ENCODE results near the gene FBXL2. TPM values are rescaled to one million over a fixed set of nuclear protein-coding genes. Genes with fewer than 3 reads are reported as not detected.

Gene FBXL2
- total RNA-seq, 1 donor from 2014 or later, result 11.5 TPM

GRCh38 chr3:33430061-33430460, 152.8 kb downstream of the FBXL2 start:
- Mint-ChIP-seq H3K9me3 (ENCODE audit: unreplicated experiment) (no peaks in the 10 kb centered on the region), H3K27ac (ENCODE audit: unreplicated experiment) (no peak overlapping the region), H3K4me1 (ENCODE audit: unreplicated experiment) (peaks cover 18% of the 10 kb centered on the region), H3K36me3 (ENCODE audit: low read depth, unreplicated experiment) (no peaks in the 10 kb centered on the region), H3K27me3 (ENCODE audit: unreplicated experiment) (no peaks in the 10 kb centered on the region), H3K4me3 (ENCODE audit: unreplicated experiment) (no peak overlapping the region)
- DNase-seq (ENCODE audit: low spot score), result no peak
- no peak for TF ChIP-seq CTCF (IDR thresholded peaks at IDR 0.05; ENCODE audit: unreplicated experiment)

- no peak for TF ChIP-seq CTCF (IDR thresholded peaks at IDR 0.05; ENCODE audit: unreplicated experiment)
- H3K27me3 Mint-ChIP-seq (ENCODE audit: unreplicated experiment), result no peaks in the 10 kb centered on the region
- H3K9me3 Mint-ChIP-seq (ENCODE audit: unreplicated experiment), result no peaks in the 10 kb centered on the region
- H3K27ac Mint-ChIP-seq (ENCODE audit: unreplicated experiment), result no peak overlapping the region
- H3K36me3 Mint-ChIP-seq (ENCODE audit: low read depth, unreplicated experiment), result no peaks in the 10 kb centered on the region
- no peak for DNase-seq (ENCODE audit: low spot score)
- H3K4me1 Mint-ChIP-seq (ENCODE audit: unreplicated experiment), result peaks cover 18% of the 10 kb centered on the region
- no peak overlapping the region for H3K4me3 Mint-ChIP-seq (ENCODE audit: unreplicated experiment)
Measured at GRCh38 chr3:33430571-33430970, 153.3 kb downstream of the FBXL2 start.

GRCh38 chr3:33433843-33434242, 156.6 kb downstream of the FBXL2 start:
- Mint-ChIP-seq H3K27me3 (ENCODE audit: unreplicated experiment) (no peaks in the 10 kb centered on the region), H3K36me3 (ENCODE audit: low read depth, unreplicated experiment) (peaks cover under 1% of the 10 kb centered on the region), H3K4me1 (ENCODE audit: unreplicated experiment) (peaks cover 27% of the 10 kb centered on the region), H3K4me3 (ENCODE audit: unreplicated experiment) (no peak overlapping the region), H3K9me3 (ENCODE audit: unreplicated experiment) (no peaks in the 10 kb centered on the region), H3K27ac (ENCODE audit: unreplicated experiment) (no peak overlapping the region)
- DNase-seq (ENCODE audit: low spot score), result no peak
- no peak for TF ChIP-seq CTCF (IDR thresholded peaks at IDR 0.05; ENCODE audit: unreplicated experiment)

Other genes with a start within 250 kb of the FBXL2 start
- gene GLB1, start 180.3 kb upstream of the FBXL2 start, total RNA-seq (ENCODE audit: unreplicated experiment), result 84.6 TPM
- gene TMPPE, start 180.3 kb upstream of the FBXL2 start, total RNA-seq (ENCODE audit: unreplicated experiment), result 9.8 TPM
- gene CRTAP, start 163.4 kb upstream of the FBXL2 start, total RNA-seq (ENCODE audit: unreplicated experiment), result 341 TPM
- gene SUSD5, start 58.6 kb upstream of the FBXL2 start, total RNA-seq (ENCODE audit: unreplicated experiment), result 3.9 TPM
- 83.3 TPM for gene UBP1, start 163.0 kb downstream of the FBXL2 start, total RNA-seq (ENCODE audit: unreplicated experiment)